Peyer's patch (tissue), 4 donors: Measurements from ENCODE around the gene ALOX5.

Experiments
- POLR2A ChIP-seq, 2 donors: fragments of 450-650 bp; IDR thresholded peaks; one replicate each; pipeline ENCODE4 v1.5.1; 2017; ENCODE audit warnings: antibody characterized with exemption in 2 of 2, mild to moderate bottlenecking in 2 of 2, moderate library complexity in 2 of 2
- TF ChIP-seq, protein P1 (sequence below), 6 experiments: fragments of 450-650 bp in 4 of 6; fragments of 200-600 bp in 2 of 6; sonication (generic) in 1 of 6; IDR thresholded peaks; one replicate each; pipeline ENCODE4 v1.5.1; 2017 to 2019; ENCODE audit warnings: antibody characterized with exemption in 6 of 6, mild to moderate bottlenecking in 3 of 6, moderate library complexity in 1 of 6

DNA sequence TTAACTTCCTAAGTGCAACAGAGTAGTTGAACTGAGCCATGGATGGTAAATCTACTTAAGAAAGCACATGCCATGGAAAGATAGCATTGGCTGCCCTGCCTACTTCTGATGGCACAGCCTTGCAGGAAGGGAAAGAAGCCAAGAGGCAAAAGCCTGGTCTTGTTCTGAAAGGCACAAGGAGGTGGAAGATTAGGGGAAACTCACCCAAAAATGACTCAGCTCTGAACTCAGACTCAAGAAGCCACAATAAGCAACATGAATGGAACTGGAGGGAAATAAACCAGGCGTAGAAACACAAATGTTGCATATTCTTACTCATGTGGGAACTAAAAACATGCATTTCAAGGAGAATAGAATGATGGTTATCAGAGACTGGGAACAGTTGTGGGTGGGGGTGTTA lies 20.8 kb upstream of the ALOX5 start:
- TF ChIP-seq, protein P1, sequence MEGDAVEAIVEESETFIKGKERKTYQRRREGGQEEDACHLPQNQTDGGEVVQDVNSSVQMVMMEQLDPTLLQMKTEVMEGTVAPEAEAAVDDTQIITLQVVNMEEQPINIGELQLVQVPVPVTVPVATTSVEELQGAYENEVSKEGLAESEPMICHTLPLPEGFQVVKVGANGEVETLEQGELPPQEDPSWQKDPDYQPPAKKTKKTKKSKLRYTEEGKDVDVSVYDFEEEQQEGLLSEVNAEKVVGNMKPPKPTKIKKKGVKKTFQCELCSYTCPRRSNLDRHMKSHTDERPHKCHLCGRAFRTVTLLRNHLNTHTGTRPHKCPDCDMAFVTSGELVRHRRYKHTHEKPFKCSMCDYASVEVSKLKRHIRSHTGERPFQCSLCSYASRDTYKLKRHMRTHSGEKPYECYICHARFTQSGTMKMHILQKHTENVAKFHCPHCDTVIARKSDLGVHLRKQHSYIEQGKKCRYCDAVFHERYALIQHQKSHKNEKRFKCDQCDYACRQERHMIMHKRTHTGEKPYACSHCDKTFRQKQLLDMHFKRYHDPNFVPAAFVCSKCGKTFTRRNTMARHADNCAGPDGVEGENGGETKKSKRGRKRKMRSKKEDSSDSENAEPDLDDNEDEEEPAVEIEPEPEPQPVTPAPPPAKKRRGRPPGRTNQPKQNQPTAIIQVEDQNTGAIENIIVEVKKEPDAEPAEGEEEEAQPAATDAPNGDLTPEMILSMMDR (IDR thresholded peaks at IDR 0.05), result no peak
- no peak for TF ChIP-seq POLR2A (IDR thresholded peaks at IDR 0.05)
